DLD1 (cell line): ENCODE measurements around the gene ARHGEF1.
"Not testable (repeated sequence)": the region's sequence is repeated elsewhere in the genome, so short reads cannot be mapped to it uniquely, and the experiment has no call there.

Source experiments
- in situ Hi-C: cut with HindIII; loops from 2 replicates; pipeline ENCODE4 v1.10.0; 2017; ENCODE audit warnings: low sequenced_read_pairs

ARHGEF1 gene

DNA sequence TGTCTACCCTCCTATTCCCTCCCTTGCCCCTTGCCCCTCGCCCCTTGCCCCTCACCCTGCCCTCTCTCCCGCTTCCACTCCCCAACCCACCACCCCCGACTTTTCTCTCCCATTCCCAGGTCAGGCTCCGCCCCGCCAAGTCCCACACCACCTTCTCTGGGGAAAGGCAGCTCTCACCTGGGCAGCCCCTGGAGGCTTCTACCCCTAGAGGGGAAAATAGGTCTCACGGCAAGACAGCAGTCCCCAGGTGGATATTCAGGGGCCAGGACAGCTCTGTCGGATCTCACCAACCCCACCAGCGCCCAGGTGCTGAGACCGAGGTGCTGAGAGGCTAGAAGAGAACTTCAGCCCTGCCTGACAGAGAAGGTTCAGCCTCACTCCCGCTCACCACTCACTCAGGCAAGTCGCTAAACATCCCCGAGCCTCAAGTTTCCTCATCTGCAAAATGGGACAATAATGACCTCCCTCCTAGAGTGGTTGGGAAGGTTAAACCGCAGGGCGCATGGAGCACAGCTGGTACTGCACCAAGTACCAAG, 46.6 kb downstream of the ARHGEF1 start:
- in situ Hi-C loops: no loop called here

DNA sequence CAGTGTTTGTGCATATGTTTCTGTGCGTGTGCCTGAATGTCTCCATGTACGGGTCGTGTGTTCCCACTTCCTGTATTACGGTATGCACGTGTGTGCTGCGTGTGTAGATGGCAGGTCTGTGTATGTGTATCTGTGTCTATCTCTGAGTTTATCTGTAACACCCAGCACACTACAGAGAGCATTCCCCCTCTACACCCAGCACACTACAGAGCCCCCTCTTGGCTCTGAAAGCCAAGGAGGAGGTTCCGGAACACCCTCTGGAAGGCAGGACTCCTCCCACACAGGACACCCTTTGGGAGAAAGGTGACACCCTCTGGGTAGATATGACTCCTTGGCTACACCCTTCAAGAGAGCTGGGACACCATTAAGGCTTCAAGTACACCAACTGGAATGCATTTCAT, 47.3 kb downstream of the ARHGEF1 start:
- in situ Hi-C loops: no loop called here

DNA sequence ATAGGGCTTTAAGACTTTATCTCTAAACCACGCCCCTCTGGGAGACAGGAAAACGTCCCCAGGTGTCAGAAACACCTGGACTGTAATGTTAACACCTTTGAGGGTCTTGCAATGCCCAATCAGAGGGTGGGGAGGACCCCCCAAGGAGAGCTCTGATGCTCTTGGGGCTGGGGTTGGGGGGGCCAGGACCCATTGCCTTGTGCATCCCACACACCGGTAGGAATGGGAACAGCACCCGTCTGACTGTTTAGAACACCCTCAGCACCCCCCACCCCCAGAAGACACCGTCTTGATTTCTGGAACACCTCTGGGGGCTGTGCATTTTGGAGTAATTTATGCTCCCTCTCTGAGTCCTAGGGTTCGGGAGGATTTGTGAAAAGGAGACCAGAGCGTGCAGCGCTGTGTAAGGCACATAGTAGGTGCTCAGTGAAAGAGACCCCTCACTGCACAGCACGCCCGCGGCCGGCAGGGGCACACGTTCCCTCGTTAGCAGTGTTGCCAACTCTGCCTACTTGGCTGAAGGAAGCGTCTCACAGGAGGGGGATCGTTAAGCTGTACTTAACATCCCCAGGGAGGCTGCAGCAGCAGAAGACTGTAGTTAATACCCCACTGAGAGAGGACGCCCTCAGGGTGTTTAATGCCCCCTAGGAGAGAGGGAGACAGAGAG, 48.1 kb downstream of the ARHGEF1 start:
- in situ Hi-C loops: no loop called here

DNA sequence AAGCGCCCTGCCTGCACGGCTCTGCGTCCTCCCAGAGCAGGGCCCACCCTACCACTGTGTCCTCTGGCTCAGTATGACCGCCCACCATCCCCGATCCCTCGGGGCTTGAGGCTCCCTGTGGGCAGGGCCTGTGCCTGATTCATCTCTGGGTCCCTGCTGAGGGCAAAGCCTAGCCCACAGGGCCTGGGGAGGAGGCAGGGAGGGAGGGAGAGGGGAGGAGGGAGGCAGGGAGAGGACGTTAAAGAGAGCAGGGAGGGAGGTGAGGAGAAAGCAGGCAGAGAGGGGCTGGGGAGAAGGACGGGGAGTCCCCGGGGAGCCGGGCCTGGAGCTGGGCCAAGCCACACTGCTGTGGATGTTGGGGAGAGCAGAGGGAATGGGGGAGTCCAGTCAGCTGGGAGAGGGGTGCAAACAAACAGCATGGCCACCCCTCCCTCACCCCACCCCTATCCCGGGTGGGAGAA, 49.3 kb downstream of the ARHGEF1 start:
- in situ Hi-C loops: no loop called here

DNA sequence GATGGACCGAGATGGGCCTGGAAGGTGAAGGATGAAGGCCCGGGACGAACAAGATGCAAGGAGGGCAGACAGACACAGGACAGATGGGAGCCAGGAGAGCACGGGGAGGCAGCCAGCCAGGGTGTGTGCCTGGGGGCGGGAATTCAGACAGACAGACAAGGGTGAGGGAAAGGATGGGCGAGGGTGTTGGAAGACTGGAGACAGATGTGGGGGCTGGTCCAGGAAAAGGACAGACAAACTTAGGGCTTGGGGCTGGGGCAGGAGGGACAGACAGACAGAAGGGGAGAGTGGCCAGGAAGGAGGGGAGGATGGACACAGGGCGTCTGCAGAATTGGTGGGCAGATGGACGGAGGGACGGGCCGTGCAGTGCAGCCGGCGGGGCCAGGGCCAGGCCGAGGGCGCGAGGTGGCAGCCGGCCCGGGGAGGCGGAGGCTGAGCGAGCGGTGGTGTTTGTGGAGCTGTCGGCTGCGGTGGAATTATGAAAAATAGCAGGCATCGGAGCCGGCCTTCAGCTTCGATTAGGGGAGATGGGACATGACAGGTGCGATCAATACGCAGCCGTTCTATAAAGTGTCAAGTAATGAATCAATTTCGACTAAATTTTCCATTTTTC, 49.8 kb downstream of the ARHGEF1 start:
- in situ Hi-C loops: no loop called here

DNA sequence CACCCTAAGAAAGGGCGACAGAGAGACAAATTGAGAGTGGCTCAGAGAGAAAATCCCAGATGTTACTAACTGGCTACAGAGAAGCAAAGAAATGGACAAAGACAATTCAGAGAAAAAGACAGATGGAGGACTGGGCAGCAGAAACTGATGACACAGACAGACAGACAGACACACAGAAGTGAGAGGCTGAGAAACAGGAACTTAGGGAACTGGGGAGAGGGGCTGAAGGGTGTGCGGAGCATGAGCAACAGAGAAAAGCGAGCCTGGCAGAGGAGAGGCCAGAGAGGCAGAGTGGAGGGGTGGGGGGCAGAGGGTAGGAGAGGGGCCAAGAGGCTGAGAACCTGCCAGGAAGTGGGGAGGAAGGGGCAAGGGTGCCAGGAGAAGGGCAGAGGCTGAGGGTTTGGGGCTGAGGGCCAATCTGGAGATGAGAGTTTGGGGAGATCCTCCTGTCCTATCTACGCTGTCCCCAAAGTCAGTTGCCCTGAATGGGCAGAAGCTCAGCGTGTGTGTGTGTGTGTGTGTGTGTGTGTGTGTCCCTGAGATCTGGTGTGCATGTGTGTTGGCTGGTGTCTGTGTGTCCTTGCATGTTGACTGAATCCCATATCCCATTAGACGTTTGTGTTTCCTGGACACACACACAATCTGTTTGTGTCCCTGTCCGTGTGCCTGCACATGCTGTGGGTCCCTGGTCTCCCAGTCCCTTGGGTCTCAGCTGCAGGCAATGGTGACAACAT, 50.9 kb downstream of the ARHGEF1 start:
- in situ Hi-C loops: no loop called here

DNA sequence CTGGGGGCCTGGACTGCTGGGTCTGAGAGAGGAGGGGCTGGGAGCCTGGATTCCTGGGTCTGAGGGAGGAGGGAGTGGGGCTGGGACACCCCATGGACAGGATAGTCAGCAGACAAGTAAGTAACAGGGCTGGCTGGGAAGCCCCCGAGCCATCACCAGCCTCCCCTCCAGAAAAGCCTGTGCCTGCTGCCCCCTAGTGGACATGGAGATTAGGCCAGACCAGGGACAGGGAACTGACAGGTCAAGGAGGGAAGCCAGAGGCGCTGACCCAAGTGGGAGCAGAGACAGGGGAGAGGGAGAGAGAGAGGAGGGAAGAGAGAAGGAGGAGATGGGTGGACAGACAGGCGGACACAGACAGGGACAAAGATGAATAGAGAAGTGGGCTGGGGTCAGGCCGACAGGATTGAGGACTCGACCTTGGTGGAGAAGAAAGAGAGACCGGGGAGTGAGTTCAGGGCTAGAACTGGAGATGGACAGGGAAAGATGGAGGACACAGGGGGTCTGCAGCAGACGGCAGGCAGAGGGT, 51.9 kb downstream of the ARHGEF1 start:
- in situ Hi-C loops: no loop called here

DNA sequence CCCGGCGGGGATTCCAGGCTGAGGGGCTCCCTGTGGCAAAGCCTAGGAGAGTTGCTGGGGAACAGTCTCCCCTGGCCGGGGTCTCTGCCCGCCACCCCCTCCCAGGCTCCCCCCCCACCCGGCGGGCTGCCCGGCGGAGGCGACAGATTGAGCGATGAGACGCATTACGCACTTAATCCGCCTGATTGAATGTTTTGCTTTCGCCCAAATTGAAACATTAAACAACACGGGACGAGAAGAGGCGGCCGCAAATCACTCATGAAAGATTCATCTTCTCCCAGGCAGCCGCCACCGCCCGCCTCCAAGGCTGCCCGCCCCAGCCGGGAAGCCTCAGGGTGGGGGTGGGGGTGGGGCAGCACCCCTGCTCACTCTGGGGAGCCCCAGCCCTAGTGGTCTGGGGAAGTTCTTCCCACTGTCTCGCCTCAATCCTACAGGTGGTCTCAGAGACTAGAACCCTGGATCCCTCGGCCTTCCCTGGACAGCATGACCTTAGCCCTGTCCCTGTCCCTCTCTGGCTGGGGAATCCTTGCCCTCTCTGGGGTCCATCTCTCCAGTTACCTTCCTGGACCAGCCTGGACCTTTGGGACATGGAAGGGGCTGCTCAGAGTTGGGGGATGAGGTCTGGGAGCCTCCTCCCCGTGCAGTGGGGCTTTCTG, 52.9 kb downstream of the ARHGEF1 start:
- in situ Hi-C loops: no loop called here

DNA sequence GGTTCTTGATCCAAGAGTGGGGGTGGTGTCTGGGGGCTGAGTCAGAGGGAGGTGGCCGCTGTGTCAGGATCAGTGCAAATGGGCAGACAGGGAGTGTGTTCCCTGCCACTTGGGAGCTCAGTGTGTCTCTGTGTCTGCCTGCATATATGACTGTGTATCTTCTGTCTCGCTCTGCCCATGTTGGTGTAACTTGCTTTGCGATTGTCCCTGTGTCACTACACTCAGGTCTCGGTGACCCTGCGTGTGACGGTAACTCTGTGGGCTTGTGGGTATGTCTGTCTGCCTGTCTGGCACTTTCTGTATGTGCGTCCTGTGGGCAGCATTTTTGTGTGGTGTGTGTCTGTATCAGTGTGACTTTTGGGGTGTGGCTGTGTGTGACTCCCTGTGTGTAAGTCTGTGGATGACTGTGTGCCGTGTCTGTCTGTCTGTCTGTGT, 53.4 kb downstream of the ARHGEF1 start:
- in situ Hi-C loops: no loop called here

DNA sequence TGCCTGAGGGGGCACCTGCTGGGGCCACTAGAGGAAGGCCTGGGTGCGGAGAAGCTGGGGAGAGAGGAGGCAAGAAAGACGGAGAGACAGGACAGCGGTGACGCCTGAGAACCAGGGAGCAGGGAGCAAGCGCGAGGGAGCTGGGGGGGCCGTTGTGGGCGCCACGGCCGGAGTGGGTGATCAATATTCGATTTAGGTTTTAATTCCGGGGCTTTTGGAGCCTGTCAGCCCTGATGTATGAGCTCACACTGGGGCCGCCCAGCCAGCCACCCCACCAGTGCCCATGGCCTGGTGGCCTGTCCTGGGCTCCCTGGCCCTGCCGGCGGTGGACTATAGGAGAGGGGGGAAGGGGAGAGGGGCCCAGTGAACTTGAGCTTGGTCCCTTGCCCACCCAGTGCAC, 54.0 kb downstream of the ARHGEF1 start:
- in situ Hi-C loops: no loop called here

DNA sequence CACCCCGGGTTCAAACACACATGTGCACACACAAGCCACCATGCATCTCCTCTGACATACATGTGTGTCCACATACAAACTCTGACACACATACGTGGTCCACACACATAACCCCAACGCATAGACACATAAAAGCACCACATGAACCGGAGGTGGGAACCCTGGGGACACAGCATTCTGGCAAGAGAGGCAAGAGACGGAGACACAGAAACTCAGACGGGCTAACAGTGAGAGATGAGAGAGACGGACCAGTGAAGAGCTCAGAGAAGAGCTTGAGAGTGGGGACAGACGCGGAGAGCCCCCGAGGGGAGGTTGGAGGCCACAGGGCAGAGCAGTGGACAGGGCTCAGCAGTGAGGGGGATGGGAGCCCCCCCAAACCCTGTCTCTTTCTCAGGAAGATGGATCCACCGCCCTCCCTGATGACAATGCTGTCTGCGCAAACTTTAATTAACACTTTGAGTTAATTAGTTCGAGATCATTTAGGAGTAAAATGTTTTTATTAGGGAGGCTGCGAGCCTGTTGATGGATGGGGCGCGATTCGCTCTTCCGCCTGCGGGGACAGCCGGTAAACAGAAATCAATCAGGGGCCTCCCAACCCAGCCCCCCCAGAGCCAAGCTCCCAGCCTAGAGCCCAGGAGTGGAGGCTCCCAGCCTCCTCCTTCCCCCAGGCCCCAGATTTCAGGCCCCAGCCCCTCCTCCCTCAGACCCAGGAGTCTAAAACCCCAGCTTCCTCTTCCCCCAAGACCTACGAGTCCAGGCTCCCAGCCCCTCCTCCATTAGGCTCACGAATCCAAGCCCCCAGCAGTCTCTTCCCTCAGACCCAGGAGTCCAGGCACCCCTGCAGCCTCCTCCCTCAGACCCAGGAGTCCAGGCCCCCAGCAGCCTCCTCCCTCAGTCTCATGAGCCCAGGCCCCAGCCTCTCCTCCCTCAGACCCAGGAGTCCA, 54.8 kb downstream of the ARHGEF1 start:
- in situ Hi-C loops: no loop called here

DNA sequence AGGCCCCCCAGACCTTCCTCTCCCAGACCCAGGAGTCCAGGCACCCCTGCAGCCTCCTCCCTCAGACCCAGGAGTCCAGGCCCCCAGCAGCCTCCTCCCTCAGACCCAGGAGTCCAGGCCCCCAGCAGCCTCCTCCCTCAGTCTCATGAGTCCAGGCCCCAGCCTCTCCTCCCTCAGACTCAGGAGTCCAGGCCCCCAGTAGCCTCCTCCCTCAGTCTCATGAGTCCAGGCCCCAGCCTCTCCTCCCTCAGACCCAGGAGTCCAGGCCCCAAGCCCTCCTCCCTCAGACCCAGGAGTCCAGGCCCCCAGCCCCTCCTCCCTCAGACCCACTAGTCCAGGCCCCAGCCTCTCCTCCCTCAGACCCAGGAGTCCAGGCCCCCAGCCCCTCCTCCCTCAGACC, 56.2 kb downstream of the ARHGEF1 start:
- in situ Hi-C loops: not testable (repeated sequence)

DNA sequence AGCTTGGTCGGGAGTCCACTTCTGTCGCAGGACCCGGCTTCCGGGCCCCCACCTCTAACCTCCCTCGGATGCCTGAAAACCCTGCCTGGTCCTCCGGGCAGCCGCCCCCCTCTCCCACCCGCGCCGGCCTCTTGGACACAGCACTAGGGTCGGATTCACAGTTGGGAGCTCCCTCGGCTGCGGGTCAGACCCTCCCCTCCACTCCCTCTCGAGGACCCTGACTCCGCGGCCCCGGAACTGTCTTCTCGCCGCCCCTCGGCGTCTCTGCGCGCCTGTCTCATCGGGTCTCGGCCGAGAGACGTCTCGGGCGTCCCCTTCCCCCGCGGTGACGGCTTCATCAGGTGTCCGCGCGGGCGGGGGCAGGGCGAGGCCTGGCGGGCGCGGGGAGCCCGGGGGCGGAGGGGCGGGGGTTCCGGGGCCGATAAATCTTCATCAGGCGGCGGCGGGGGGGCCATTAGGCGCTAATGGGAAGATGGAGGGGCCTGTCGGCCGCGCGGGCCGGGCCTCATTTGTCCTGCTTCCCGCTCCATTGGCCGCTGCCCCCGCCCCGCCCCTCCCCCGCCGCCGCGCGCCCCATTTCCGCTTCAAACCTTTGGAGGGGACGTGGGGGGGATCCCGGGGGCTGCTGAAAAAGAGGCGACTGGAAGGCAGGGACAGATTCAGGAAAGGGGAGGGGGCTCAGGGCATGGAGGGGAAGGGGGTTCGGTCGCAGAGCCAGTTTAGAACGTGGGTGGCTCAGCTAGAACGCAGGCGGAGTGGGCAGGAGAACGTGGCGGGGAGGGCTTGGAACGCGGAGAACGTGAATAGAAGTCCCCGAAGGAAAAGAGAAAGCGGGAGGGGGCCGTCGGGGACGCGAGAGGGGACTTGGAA, 57.1 kb downstream of the ARHGEF1 start:
- in situ Hi-C loops: no loop called here

DNA sequence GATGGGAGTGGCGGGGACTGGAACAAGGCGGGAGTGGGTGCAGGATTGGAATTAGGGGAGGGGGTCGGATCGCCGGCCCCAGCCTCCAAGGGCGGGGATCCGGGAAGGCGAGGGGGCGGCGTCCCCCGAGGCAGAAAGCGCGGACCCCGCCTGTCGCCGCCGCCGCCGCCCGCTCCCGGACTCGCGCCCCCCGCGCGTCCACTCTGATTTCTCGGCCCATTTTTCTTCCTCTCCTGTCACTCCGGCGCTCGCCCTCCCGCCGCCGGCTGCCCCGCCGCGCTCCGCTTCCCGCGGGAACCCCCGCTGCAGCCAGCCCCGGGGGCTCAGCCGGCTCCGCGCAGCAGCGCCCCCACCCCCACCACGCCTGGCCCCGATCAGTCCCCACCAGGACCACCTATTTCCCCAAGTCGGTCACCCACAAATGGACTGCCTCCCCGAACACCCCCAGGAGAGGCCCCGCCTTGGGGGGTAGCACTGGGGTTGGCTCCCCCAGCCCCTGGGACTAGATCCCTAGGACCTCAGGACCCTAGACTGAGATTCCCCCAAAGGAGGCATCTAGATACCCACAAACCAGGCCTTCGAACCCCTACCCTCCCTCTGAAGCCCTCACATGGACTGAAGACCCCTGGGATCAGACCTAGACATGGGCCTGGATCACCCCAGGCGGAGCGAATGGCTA, 57.9 kb downstream of the ARHGEF1 start:
- in situ Hi-C loops: no loop called here

DNA sequence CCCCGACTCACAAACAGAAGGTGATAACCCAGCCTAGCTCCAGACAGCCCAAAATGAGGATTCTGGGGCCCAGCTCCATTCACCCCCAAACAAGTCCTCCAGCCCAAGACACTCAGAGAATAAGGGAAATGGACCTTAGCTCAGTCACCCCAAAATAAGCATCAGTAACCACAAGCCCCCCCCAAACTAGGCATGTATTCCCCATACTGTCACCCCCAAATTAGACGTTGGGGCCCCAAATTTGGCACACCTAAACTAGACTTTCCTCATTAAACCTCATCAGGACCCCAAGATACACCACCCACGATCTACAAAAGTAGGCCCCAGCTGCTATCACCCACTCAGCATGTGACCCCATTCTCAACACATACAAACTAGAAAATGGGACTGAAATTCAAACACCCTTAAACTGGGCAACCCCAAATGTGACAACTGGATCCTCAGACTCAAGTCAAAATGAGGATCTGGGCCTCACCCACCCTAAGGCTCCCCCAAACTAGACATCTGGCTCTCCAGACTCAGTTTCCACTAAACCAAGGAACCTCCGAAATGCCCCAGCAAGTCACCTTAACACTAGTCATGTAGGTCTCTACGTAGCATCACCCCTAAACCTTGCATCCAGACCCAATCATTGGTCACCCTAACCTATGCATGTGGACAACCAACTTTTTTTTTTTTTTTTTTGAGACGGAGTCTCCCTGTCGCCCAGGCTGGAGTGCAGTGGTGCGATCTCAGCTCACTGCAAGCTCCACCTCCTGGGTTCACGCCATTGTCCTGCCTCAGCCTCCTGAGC, 58.6 kb downstream of the ARHGEF1 start:
- in situ Hi-C loops: no loop called here

DNA sequence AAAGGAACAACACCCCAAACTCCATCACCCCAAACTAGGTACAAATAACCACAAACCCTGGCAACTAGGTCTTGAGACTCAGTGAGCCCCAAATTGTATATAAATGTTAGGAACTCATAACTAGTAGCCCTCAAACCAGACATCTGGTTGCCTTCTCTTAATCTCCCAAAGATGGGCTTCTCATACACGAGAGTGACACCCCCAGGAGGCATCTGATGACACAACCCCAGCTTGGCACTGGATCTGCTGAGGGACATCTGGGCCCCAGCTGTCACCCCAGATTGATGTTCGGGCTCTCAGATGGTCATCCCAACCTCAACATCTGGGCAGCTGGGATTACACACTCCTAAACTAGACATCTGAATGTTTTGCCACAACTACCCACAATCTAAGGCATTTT, 61.4 kb downstream of the ARHGEF1 start:
- in situ Hi-C loops: no loop called here

DNA sequence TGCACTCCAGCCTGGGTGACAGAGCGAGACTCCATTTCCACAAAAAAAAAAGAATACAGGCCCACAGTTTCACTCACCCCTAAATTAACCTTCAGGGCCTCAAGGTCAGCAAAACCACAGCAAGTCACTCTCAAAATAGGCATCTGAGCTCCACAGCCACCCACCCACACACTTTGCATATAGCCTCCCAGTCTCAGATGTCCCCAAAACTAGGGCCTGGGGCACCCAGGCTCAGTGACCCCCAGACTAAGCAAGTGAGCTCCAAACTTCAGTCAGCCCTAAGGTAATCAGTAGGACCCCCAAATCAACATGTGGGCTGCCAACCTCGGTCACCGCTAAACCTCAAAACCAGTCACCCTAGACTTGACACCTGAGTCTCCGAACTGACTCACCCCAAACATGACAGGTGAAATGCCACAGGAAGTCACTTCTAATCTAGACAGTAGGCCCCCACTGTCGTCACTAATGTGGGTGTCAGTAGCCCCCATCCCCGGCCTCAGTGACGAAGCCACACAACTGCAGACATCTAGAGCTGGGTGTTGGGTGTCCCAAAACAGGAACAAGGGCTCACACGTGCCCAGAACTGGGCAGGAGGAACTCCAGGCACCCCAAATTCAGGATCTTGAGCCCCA, 62.3 kb downstream of the ARHGEF1 start:
- in situ Hi-C loops: no loop called here
